Esophagus muscularis mucosa (tissue), 4 donors: ENCODE data around the gene GPR84. TPM values are rescaled to one million over a fixed set of nuclear protein-coding genes. Genes with fewer than 3 reads are reported as not detected.
A peak's percentile ranks its signal among the peaks of the same experiment; 100 is the strongest.

ENCODE experiments used
- DNase-seq: peaks from one replicate; pipeline ENCODE4 v3.0.0-alpha.2; 2017; ENCODE audit errors: extremely low spot score
- H3K27ac ChIP-seq, 4 donors: fragments of 200-600 bp; sonication (generic); replicated peaks in 1 of 4; 1 replicate in 3 of 4; 2 replicates in 1 of 4; pipeline ENCODE4 v1.5.1; 2016 to 2019; ENCODE audit warnings: mild to moderate bottlenecking in 1 of 4
- H3K27me3 ChIP-seq, 4 donors: fragments of 200-600 bp; sonication (generic); one replicate each; pipeline versions ENCODE4 v1.5.1 to v1.6.0; 2016 to 2019
- H3K36me3 ChIP-seq, 4 donors: fragments of 200-600 bp; sonication (generic); one replicate each; pipeline ENCODE4 v1.5.1; 2016 to 2019
- H3K4me1 ChIP-seq, 4 donors: fragments of 200-600 bp; sonication (generic); one replicate each; pipeline ENCODE4 v1.5.1; 2016 to 2019
- H3K4me3 ChIP-seq, 4 donors: fragments of 200-600 bp; sonication (generic); 1 replicate in 2 of 4; 2 replicates in 2 of 4; pipeline ENCODE4 v1.5.1; 2016 to 2019; ENCODE audit warnings: mild to moderate bottlenecking in 4 of 4, moderate library complexity in 1 of 4
- H3K9me3 ChIP-seq, 4 donors: fragments of 200-600 bp; sonication (generic); 1 replicate in 3 of 4; 2 replicates in 1 of 4; pipeline ENCODE4 v1.5.1; 2016 to 2019
- CTCF ChIP-seq, 3 experiments: fragments of 200-600 bp in 2 of 3; fragments of 450-650 bp in 1 of 3; sonication (generic) in 2 of 3; IDR thresholded peaks; one replicate each; pipeline ENCODE4 v1.5.1; 2017 to 2019; ENCODE audit warnings: antibody characterized with exemption in 3 of 3, mild to moderate bottlenecking in 2 of 3, moderate library complexity in 1 of 3
- EP300 ChIP-seq: sonication (generic); formaldehyde crosslinking; IDR thresholded peaks from one replicate; pipeline ENCODE4 v1.6.1; 2017; ENCODE audit warnings: antibody characterized with exemption
- POLR2A ChIP-seq: fragments of 450-650 bp; IDR thresholded peaks from one replicate; pipeline ENCODE4 v1.6.1; 2017; ENCODE audit warnings: antibody characterized with exemption, moderate library complexity, mild to moderate bottlenecking, low read depth
- POLR2AphosphoS5 ChIP-seq, 2 donors: sonication (generic); formaldehyde crosslinking; IDR thresholded peaks; one replicate each; pipeline ENCODE4 v1.6.1; 2017; ENCODE audit warnings: antibody characterized with exemption in 2 of 2
- WGBS: methylation state at CpG from one replicate; pipeline ENCODE4 v1.1.5; 2018; 5-methylcytosine and 5-hydroxymethylcytosine counted together
- intact Hi-C: fragments of 100-400 bp; cut with DNase I; formaldehyde crosslinking; loops from one replicate; pipeline ENCODE4 v1.15.1; 2023
- small RNA-seq, 3 donors: library from RNA; depleted of rRNA; stranded (forward); fragments of <200 nt; gene quantifications; one replicate each; pipeline ENCODE3, GENCODE V24; 2016
- total RNA-seq, 4 donors: library from RNA; depleted of rRNA; stranded (reverse); fragments of >200 nt; gene quantifications; one replicate each; pipeline versions ENCODE4 v1.1.0 to v1.2.1, GENCODE V29; 2016

GPR84 gene
- total RNA-seq, 4 donors from 2014 or later = 0.66 TPM; not detected in 3

GRCh38 chr12:54324617-54325441 lies 39.5 kb downstream of the GPR84 start, which contains the start of gene COPZ1:
Gene COPZ1, plus strand, starts transcription at chr12:54325131. Its CDS starts 33 bp downstream, at chr12:54325164.
- peaks cover 25 to 53% (median 50%) of the 10 kb centered on the region in 4 donors for H3K4me1 ChIP-seq
- H3K36me3 ChIP-seq = peaks cover 0 to 14% (median 0%) of the 10 kb centered on the region in 4 donors
- peak within 1 kb of the TSS; percentile 58 to 79 (median 66) for H3K4me3 ChIP-seq
- TF ChIP-seq EP300 (no peak), CTCF (IDR thresholded peaks at IDR 0.05) (peak; percentile 59 to 67 (median 61)), POLR2AphosphoS5 (IDR thresholded peaks at IDR 0.05) (peak; percentile 84 to 92), POLR2A (peak; percentile 46)
- no peaks in the 10 kb centered on the region for H3K27me3 ChIP-seq
- H3K27ac ChIP-seq = peak within 1 kb of the TSS; percentile 78 to 90 (median 85)
- no peaks in the 10 kb centered on the region for H3K9me3 ChIP-seq
- under 1% methylated on average over 33 of the region's 34 CpGs for WGBS
- peak; percentile 99 for DNase-seq
- intact Hi-C loops = loop anchor here (5.0 kb wide), 3 partner anchors 37 to 73 kb away; partner anchors contain the start of gene GPR84

GRCh38 chr12:54321363-54321762 lies 42.9 kb downstream of the GPR84 start:
- intact Hi-C loops = loop anchor here (5.0 kb wide), 2 partner anchors 34 to 69 kb away; no protein-coding TSS in a partner anchor
- no peak for DNase-seq
- TF ChIP-seq EP300 (no peak), CTCF (IDR thresholded peaks at IDR 0.05) (no peak), POLR2AphosphoS5 (IDR thresholded peaks at IDR 0.05) (no peak), POLR2A (no peak)
- no peak overlapping the region for H3K27ac ChIP-seq
- H3K9me3 ChIP-seq = no peaks in the 10 kb centered on the region
- WGBS = 89% methylated on average over 5 of the region's 5 CpGs
- H3K36me3 ChIP-seq = no peaks in the 10 kb centered on the region
- peaks cover 9 to 18% (median 16%) of the 10 kb centered on the region in 4 donors for H3K4me1 ChIP-seq
- no peak overlapping the region for H3K4me3 ChIP-seq
- H3K27me3 ChIP-seq = no peaks in the 10 kb centered on the region

Small RNA genes lying within 50 kb of the gene (small RNA-seq; reads per million reads assigned to genes)
- gene MIR148B (50.8 to 79.9 (median 76.8) reads per million in 3 donors), gene RN7SL744P (0 reads per million in 3 donors), gene RNU6-950P (0 reads per million in 3 donors)

Other genes with a start within 250 kb of the GPR84 start
- gene SMUG1, start 175.5 kb downstream of the GPR84 start, total RNA-seq = 10 to 100 TPM; 28.0 to 37.2 (median 30.8) TPM
- 10 to 100 TPM; 29.0 to 45.3 (median 37.3) TPM for gene CBX5, start 84.4 kb downstream of the GPR84 start, total RNA-seq
- gene HNRNPA1, start 83.8 kb downstream of the GPR84 start, total RNA-seq = 100 to 1,000 TPM; 216 to 368 (median 270) TPM
- gene NFE2, start 63.5 kb downstream of the GPR84 start, total RNA-seq = 1 to 10 TPM in 1 of 4 donors, under 1 TPM in 2, not detected in 1; 0.32 to 3.8 (median 0.42) TPM
- 10 to 100 TPM; 41.1 to 61.9 (median 48.5) TPM for gene COPZ1, start 39.4 kb downstream of the GPR84 start, total RNA-seq
- 10 to 100 TPM; 15.7 to 32.6 (median 19.4) TPM for gene ZNF385A, start 20.2 kb upstream of the GPR84 start, total RNA-seq
- 100 to 1,000 TPM; 264 to 785 (median 602) TPM for gene ITGA5, start 54.8 kb upstream of the GPR84 start, total RNA-seq
- not detected for gene GTSF1, start 109.1 kb upstream of the GPR84 start, total RNA-seq
- 10 to 100 TPM; 11.1 to 23.2 (median 20.0) TPM for gene NCKAP1L, start 133.3 kb upstream of the GPR84 start, total RNA-seq
- gene PDE1B, start 185.1 kb upstream of the GPR84 start, total RNA-seq = 1 to 10 TPM; 4.5 to 9.7 (median 5.0) TPM
- gene PPP1R1A, start 224.2 kb upstream of the GPR84 start, total RNA-seq = 10 to 100 TPM in 1 of 4 donors, 1 to 10 TPM in 3; 3.6 to 10.2 (median 7.0) TPM